GM12801 (cell line): ENCODE data around the gene DYTN.

Experiments
- TF ChIP-seq, protein P1 (sequence below): IDR thresholded peaks from one replicate; pipeline ENCODE4 v1.5.1; 2011; ENCODE audit warnings: control low read depth; ENCODE audit not compliant: insufficient read length; ENCODE audit errors: extremely low read depth

DYTN gene

GRCh38 chr2:206611191-206611590 is 107.0 kb downstream of the DYTN start:
- TF ChIP-seq, protein P1, sequence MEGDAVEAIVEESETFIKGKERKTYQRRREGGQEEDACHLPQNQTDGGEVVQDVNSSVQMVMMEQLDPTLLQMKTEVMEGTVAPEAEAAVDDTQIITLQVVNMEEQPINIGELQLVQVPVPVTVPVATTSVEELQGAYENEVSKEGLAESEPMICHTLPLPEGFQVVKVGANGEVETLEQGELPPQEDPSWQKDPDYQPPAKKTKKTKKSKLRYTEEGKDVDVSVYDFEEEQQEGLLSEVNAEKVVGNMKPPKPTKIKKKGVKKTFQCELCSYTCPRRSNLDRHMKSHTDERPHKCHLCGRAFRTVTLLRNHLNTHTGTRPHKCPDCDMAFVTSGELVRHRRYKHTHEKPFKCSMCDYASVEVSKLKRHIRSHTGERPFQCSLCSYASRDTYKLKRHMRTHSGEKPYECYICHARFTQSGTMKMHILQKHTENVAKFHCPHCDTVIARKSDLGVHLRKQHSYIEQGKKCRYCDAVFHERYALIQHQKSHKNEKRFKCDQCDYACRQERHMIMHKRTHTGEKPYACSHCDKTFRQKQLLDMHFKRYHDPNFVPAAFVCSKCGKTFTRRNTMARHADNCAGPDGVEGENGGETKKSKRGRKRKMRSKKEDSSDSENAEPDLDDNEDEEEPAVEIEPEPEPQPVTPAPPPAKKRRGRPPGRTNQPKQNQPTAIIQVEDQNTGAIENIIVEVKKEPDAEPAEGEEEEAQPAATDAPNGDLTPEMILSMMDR: no peak

GRCh38 chr2:206610451-206610850 is 107.7 kb downstream of the DYTN start:
- TF ChIP-seq, protein P1: no peak

- TF ChIP-seq, protein P1: no peak
Measured at GRCh38 chr2:206603243-206603642, 115.0 kb downstream of the DYTN start.
